Suppressor macrophage treated with lipopolysaccharide for 1 hour (primary cell): ENCODE measurements around the gene GLYR1.
"Not testable (repeated sequence)": the region's sequence is repeated elsewhere in the genome, so short reads cannot be mapped to it uniquely, and the experiment has no call there.

Source experiments
- DNase-seq, 3 donors: peaks; one replicate each; pipeline ENCODE4 v3.0.0-alpha.2; 2020 to 2022

Gene GLYR1

DNA sequence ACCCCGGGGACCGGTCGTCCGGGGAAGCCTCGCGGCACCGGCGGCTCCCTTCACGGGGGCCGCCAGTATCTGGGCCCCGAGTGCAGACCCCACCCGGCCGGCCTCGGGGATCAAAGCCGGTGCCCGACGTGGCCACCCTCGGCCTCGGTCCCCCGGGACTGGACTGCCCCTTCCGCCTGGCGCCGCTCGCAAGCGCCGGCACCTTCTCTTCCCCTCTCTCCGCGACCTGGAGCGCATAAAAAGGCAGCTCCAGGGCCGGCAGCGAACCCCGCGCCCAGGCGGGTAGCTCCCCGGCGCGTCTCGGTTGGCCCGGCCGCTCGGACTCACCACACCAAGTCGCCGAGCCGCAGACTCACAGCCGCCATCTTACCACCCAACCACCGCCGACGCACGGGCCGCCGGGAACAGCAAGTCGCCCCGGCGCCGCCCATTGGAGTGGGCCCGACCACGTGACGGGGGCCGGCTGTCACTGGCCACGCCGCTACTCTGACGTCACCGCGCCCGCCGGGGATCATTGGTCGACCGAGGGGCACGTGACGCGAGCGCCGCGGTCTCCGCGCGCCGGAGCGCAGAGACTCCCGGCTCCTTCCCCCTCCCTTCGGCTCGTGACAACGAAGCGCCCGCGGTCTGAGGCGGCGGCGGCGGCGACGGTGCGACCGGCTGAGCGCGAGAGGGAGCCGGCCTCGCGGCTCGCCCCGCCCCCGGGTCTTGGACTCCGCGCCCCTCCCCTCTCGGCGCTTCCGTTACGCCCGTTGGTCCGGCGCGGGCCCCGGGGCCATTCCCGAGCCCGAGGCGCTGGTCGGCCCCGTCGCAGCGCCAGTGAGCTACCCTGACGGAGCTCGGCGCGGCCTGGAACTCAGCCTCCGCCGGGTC is at the start of gene GLYR1, which contains the start of gene UBN1:
Gene GLYR1, minus strand, starts transcription at position 388 of the 873 bp plus-strand sequence. Its CDS starts 23 bp downstream, at position 365.
Gene UBN1, plus strand, starts transcription at position 581 of the 873 bp plus-strand sequence. CDS start 5,437 bp downstream, outside the sequence.
- DNase-seq: peak; percentile 100

DNA sequence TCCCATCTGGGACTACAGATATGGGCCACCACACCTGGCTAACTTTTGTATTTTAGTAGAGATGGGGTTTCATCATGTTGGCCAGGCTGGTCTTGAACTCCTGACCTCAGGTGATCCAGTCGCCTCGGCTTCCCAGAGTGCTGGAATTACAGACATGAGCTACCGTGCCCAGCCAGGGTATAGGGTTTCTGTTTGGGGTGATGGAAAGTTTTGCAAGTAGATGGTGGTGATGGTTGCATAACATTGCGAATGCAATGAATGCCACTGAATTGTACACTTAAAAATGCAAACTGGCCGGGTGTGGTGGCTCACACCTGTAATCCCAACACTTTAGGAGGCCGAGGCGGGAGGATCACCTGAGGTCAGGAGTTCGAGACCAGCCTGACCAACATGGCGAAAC is 49.7 kb upstream of the GLYR1 start:
- not testable (repeated sequence) for DNase-seq

DNA sequence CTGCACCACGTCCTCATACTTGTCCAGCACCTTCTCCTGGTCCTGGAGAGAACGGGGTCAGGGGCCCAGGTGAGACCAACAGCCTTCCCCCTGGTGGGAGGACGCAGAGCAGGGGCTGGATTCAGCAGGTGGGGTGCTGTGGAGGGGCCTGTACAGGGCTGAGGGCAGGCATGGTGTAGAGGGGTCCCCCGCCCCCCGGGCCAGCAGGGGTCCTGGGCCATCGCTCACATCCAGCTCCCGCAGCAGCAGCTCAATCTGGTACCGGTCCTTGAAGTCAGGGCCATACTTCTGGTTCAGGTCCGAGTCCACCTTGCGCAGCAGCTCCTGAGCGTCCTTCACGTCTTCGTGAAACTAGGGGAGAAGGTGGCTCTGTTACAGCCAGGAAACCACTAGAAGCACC is 48.3 kb upstream of the GLYR1 start:
- peak in 1 of 3 donors; percentile 7 for DNase-seq

DNA sequence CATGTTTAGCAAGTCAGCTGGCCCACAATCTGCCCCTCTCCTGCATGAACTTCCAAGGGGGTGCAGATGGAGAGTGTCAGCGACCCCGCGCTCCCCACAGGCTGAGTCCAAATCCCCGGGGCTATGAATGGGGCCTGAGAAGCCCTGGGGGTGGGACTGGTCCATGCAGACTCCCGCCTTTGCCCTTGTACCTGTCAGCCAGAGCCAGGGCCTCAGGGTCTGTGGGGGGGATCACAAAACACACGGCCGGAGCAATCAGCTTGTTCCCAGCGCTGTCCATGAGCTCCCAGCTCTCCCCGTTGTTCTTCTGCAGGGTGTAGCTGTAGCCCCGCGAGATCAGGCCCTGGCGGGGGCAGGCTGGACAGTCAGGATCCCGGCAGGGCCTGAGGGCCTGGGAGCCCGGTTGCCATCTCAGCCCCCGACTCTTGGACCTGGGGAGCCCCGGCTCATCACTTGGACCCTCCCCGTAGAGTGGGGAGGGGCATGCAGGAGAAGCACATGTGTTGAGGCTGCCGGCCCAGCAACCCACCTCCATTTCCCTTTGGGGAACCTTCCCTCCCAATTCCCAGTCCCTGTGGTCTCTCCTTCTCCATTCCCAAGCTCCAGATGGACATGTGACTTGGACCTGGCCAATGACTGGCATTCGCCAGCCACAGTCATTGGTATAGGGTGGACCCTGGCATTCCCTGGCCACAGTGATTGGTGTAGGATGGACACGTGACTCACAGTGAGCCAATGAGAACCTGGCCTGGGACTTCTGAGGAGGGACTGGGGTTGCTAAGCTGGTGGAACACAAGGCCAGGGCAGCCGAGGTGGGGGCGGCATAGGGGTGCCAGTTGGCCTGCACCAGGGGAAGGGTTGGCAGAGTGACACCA is 47.4 kb upstream of the GLYR1 start:
- DNase-seq: peak in 2 of 3 donors; percentile 5 to 17

DNA sequence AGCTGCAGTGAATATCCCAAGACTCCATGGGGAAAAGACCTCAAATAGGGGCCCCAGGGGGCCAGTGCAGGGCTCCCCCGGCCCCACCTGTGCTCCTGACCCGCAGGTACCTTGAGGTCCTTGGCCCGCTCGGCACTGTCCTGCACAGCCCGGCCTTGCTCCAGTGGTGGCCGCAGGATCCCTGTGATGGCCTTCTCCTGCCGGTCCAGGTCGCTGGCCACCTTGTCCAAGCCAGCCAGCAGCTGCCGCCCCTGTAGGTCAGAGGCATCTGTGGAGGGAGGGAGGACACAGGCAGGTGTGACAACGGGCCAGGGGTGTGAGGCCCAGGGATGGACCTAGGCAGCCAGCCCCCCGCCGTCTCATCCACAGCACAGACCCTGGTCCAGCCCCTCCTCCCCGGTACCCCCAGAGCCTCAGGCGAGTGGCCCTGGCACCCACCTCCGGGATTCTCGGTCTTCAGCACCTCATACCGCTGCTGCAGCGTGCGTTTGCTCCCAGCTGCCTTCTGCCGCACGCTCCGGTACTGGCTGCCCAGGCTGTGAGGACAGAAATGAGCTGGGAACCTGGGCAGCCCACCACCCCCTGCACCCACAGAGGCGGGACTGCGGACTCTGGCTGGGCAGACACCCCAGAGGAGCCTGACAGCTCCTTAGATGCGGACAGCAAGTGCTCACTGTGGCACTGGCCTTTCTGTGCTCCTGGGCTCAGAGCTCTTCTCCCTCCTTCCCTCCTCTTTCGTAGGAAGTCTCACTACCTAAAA is 46.2 kb upstream of the GLYR1 start:
- DNase-seq: peak in 1 of 3 donors; percentile 10

DNA sequence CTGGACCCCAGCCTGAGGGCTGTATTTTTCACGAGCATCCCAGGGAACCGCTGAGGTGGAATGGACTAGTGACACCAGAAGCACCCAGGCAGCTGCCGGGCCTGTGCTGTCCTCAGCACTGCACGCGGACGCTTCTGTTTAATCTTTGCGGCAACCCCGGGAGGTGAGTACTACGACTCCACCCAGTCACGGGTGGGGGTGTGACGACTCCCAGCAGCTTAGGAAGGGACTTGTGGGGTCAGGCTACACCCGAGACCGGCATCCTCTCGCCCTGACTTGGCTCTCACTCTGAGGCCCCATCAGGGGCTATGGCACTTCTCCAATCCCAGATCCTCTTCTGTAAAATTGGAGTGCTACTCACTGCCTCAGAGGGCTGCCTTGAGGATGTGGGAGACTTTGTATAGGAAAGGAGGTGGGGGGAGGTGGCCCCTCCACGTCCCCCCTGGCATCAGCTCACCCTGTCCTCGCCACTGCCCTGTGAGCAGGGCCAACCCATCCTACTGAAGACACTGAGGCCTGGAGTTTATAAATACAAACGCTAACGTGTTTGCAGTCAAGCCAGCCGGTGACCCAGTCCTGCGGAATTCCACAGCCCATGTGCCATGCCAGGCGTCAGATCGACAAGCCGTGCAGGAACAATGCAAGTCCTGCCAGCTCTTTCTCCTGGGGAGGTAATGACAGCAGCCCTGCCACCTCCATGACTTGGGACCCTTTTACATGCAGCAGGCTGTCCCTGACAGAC is 45.4 kb upstream of the GLYR1 start:
- peak in 1 of 3 donors; percentile 4 for DNase-seq

DNA sequence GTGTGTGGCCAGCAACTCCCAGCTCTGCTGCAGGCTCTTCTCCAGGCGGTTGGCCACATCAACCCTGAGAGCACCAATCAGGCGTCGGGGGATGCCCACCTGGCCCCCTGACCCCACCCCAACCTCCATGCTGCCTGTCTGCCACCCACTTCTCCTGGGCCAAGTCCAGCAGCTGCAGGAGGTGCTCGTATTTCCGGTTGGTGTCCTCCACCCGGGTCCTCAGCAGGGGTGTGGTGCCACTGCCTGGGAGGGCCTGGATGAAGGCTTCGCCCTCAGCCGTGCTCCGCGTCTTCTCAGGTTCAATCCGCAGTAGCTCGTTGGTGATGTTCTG is 44.8 kb upstream of the GLYR1 start:
- DNase-seq: no peak

DNA sequence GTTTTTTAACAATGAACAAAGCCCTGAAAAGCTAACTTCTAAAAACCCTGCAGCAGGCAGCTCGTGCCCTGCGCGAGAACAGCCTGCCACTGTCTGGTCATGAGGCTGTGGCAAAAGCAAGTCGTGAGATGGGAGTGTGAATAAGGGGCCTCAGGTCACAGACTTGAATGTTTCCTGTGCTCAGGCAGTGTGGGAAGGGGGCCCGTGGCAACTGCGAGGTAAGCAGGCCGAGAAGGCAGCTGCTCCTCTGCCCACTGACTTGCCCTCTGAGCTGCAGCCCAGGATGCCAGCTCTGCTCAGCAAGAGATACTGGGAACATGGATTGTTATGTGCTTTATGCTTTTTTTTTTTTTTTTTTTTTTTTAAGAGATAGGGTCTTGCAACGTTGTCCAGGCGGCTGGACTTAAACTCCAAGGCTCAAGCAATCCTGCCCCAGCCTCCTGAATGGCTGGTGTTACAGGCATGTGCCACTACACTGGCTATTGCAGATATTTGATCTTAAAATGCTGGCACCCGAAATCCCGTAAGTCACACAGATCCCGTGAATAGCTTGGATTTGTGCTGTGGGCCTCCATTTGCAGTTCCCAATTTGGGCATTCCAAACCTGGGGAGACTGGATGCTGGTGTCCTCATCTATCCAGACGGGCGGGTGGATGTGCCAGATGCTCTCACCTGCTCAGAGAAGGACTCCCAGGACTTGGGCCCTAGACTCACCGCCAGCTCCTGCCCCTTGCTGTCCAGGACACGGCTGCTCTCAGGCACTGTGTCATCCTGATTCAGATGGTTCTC is 44.2 kb upstream of the GLYR1 start:
- DNase-seq: no peak

DNA sequence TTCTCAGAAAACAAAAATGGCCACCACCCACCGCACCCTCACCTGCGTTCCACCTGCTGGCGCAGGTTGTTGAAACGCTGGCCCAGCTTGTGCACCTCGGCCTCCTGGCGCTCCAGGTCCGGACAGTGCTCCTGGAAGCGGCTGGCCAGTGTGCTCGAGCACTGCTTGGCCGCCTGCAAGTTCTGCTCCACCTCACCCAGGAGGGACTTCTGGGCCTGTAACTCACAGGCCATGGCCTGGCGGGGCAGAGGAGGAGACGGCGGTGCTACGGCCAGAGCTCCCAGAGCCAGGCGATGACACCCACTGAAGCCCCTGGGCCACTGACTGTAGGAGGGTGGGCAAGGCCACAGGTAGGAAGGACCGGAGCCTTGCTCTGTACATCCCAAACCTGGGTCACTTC is 43.6 kb upstream of the GLYR1 start:
- no peak for DNase-seq

DNA sequence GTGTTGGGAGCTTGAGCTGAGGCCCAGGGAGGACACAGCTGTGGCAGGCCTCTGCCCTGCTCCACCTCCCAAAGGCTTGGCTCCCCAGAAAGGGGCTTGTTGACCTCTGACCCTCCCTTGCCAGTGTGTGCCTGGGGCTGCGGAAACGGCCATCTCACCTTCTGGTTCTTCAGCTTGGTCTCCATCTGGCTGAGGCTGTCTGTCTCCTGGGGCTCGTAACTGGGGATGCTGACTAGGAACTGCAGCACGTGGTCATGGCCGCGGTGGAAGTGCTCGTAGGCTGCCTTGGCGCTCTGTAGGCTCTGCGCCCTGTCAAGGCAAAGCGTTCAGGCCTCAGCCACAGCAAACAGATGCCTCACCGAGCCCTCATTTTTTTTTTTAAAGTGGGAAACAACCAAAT is 42.9 kb upstream of the GLYR1 start:
- DNase-seq: no peak

DNA sequence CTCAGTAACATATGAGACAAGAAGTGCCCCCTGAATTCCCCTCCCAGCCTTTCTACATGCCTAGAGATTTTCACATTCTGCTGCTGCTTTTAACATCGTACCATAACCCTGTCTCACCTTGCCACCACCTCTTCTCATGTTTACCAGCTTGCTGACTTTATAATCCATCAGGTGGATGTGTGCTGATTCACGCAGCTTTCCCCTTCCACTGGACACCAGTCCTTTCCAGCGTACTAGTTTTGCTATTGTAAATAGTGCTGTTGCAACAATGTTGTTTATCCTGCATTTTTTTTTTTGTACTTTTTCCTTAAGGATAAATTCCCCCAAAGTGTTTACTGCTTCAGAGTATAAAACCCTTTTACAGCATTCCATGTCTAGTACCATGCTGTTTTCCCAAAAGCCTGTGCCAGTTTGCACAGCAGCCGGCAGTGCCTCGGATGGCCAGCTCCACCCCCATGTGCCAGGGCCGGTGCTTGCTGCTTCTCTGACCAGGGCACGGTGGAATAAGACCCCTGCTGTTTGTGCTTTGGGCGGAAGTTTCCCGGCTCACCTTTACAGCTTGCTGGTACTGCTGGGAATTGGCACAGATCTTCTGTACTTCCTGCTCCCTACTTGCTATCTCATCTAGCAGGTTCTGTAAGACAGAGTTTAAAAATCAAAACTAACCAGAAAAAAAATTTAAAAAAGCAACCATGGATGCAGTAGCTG is 41.5 kb upstream of the GLYR1 start:
- no peak for DNase-seq

DNA sequence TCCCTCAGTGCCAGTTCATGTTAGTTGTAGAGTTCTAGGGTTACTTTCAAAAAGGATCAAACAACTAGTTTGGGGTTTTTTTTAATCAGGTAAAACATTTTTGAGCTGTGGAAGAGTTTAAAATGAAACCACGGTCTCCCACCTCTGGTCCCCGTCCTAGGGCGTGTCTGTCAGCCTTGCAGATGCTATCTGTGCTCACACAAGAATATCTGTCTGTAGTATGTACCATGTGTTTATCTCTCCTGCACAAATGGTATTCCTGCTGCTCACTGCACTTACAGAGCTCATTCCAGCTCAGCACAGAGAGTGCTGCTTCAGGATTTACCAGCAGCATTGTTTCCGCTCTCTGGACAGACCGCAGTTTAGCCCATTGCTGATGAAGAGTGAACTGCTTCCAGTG is 39.1 kb upstream of the GLYR1 start:
- no peak for DNase-seq

DNA sequence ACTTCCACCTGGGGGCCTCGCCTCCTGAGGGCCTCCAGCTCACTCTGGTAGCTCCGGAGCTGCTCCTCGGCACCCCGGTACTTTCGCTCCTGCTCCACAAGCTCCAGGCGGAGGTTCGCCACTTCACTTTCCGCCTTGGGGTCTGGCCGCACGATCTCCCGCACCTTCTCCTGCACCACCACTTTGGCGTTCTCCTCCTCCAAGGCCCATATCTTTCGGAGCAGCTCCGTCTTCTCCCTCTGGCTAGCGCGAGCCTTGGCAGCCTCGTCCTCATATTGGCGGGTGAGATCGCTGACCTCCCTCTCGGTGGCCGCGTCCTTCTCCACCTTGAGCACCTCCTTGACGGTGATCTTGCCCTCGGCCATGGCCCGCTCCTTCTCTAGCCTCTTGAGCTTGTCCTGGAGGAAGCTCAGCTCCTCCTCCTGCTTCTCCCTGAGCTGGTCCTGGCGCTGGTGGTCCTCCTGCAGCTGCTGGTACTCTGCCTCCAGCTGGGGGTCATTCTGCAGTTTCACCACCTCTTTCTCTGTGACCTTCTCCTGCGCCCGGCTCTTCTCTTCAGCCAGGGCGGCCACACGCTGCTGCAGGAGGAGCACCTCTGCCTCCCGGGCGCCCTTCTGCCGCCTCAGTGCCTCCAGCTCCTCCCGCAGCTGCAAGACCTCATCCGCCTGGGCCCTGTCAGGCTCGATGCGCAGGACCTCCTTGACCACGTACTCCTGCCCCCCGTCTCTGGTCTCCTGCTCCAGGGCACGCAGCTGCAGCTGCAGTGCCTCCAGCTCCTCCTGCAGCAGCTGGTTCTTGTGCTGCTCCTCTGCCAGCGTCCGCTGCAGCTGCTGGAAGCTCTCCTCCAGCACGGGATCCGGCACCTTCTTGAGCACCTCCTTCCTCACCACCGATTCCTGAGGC is 38.1 kb upstream of the GLYR1 start:
- DNase-seq: no peak

DNA sequence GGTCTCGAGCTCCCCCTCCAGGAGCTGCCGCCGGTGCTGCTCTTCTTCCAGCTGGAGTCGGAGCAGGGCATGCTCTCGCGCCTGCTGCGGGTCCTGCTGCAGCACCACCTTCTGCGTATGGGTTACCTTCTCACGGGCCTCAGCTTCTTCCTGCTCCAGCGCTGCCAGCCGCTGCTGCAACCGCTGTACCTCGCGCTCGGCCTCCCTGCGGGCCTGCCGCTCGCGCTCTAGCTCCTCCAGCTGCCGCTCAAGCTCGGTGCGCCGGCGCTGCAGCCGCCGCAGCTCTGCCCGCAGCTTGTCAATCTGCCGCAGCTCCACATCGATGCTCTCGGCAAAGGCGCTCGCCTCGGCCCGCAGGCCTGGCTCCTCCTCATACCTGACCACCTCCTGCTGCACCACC is 37.1 kb upstream of the GLYR1 start:
- no peak for DNase-seq

DNA sequence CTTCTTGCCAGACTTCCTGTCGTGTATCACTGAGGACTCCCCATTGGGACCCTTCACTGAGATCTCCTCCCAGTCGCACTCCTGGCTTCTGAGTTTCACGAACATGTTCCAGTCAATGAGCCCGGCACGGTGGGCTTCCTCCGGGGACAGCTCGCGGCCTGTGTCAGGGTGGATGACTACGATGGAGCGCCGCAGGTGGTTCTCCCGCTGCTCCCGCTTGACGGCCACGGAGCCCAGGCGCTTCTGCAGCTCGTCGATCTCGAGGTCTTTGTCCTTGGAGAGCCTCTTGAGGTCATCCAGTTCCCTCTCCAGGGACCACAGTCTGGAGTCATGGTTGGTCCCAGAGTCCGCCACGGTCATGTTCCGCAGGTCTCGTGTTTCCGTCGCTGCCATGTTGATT is 36.4 kb upstream of the GLYR1 start:
- no peak for DNase-seq

DNA sequence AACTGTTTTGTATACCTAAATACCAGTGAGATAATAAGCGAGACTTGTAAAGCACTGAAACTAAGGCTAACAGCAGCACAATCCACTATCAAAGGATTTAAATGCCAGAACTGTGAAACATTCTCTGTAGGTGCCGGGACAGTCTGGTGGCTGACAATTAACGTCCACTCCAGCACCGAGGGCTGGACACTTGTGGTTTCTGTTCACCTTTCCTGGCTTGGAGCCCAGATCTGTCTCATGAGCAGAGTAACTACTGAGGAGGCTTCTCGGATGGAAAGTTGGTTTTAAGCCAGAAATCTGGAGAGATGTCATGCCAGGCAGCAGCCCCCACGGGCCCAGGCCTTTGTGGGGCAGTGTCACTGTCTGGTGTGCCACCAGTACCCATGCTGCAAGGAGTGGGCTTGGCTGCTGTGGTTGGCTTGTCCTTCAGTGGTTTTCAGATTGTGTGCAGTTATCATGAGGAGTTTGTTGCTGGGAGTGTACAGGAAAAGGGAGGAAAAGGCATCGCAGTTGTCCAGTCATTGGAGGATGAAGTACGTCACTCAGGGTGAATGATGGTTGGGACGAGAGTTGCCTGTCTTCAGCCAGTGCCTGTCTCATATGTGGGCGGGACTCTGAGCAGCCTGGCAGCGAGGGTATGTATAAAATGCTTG is 35.7 kb upstream of the GLYR1 start:
- no peak for DNase-seq

DNA sequence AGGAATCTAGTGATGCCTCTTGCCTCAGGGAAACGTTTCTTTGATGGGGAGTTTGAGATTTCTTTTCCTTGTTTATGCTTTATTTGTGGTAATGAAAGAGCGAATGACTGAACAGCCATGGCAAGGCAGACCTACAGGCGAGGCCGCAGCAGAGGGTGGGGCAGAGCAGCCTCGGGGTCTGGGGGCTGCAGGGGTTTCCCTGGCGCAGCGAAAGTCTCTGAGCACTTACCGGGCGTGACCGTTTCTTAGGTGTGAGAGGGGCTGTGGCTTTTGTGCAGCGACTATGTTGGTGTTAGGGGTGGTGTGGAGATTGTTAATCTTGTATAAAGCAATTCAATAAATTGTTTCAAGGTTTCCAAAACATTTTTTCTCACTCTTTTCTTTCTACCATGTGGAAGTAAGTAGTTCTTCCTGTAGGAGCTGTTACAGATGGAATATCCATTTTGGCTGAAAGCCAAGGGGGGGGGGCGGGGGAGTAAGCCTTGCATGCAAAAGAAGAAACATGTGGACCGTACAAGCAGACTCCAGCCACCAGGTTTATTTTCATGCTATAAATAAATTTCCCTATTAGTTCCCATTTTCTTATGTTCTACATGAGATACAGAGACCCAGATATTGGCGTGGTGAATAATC is 35.0 kb upstream of the GLYR1 start:
- no peak for DNase-seq

DNA sequence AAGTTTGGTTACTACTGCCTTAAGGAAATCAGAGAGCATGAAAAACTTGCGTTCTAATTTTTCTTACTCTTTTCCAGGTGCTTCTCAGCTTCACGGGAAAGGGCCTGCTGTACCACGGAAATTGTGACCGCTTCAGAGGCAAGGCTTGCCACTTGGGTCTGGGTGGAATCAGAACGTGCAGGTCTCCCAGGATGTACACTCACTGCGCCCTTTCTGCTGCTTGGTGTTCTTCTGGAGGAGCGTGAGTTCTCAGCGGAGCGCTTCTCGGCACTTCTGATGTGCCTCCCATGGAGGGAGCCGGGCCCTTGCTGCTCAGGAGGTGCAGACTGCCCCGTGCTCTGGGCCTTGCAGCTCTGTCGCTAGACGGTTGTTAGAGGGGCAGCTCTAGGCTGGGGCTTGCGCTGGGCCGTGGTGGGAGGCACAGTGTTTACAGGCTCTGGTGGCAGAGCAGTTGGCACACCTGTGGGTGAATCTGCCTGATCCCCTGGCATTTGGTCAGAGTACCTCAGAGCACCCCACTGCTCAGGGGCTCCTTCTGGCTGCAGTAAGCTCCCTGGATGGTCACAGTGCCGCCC is 33.0 kb upstream of the GLYR1 start:
- no peak for DNase-seq
